ENCODE measurements around the gene SLC8B1. TPM values are rescaled to one million over a fixed set of nuclear protein-coding genes. Genes with fewer than 3 reads are reported as not detected.

SLC8B1 gene
- total RNA-seq, 1 experiment from 2014 or later = 15.7 TPM

- TF ChIP-seq, protein P1, sequence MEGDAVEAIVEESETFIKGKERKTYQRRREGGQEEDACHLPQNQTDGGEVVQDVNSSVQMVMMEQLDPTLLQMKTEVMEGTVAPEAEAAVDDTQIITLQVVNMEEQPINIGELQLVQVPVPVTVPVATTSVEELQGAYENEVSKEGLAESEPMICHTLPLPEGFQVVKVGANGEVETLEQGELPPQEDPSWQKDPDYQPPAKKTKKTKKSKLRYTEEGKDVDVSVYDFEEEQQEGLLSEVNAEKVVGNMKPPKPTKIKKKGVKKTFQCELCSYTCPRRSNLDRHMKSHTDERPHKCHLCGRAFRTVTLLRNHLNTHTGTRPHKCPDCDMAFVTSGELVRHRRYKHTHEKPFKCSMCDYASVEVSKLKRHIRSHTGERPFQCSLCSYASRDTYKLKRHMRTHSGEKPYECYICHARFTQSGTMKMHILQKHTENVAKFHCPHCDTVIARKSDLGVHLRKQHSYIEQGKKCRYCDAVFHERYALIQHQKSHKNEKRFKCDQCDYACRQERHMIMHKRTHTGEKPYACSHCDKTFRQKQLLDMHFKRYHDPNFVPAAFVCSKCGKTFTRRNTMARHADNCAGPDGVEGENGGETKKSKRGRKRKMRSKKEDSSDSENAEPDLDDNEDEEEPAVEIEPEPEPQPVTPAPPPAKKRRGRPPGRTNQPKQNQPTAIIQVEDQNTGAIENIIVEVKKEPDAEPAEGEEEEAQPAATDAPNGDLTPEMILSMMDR (IDR thresholded peaks at IDR 0.05; ENCODE audit: unreplicated experiment) = no peak
- no peaks in the 10 kb centered on the region for H3K9me3 Mint-ChIP-seq (ENCODE audit: unreplicated experiment)
- peaks cover 65% of the 10 kb centered on the region for H3K36me3 Mint-ChIP-seq (ENCODE audit: insufficient read depth, unreplicated experiment)
- BruUV-seq (replicated peaks) = no TSS peak
- ChIA-PET CTCF (no interaction called here), POLR2A (interaction anchor here (0.6 kb wide), 1 partner anchor 8 kb away, joined by 4 read pairs; no protein-coding TSS in a partner anchor)
- no peak overlapping the region for H3K27ac Mint-ChIP-seq (ENCODE audit: low read depth, unreplicated experiment)
- no peaks in the 10 kb centered on the region for H3K27me3 Mint-ChIP-seq (ENCODE audit: insufficient read depth, unreplicated experiment)
- intact Hi-C loops (cut with micrococcal nuclease) = no loop called here
- peaks cover 9% of the 10 kb centered on the region for H3K4me1 Mint-ChIP-seq (ENCODE audit: insufficient read depth, unreplicated experiment)
- H3K4me3 Mint-ChIP-seq (ENCODE audit: unreplicated experiment) = no peak overlapping the region
- no peak for DNase-seq (ENCODE audit: unreplicated experiment)
Observed at GRCh38 chr12:113262710-113263109, 72.2 kb downstream of the SLC8B1 start.

GRCh38 chr12:113261847-113262470 is 73.0 kb downstream of the SLC8B1 start:
- no peak overlapping the region for H3K27ac Mint-ChIP-seq (ENCODE audit: low read depth, unreplicated experiment)
- TF ChIP-seq, protein P1 (IDR thresholded peaks at IDR 0.05; ENCODE audit: unreplicated experiment) = no peak
- H3K4me3 Mint-ChIP-seq (ENCODE audit: unreplicated experiment) = no peak overlapping the region
- POLR2A ChIA-PET = interaction anchor here (0.6 kb wide), 1 partner anchor 8 kb away, joined by 4 read pairs; no protein-coding TSS in a partner anchor
- no peaks in the 10 kb centered on the region for H3K9me3 Mint-ChIP-seq (ENCODE audit: unreplicated experiment)
- H3K27me3 Mint-ChIP-seq (ENCODE audit: insufficient read depth, unreplicated experiment) = no peaks in the 10 kb centered on the region
- BruUV-seq (replicated peaks) = no TSS peak
- DNase-seq (ENCODE audit: unreplicated experiment) = no peak
- H3K4me1 Mint-ChIP-seq (ENCODE audit: insufficient read depth, unreplicated experiment) = peaks cover 9% of the 10 kb centered on the region
- CTCF ChIA-PET = interaction anchor here (0.6 kb wide), 1 partner anchor 20 kb away, joined by 3 read pairs; no protein-coding TSS in a partner anchor
- H3K36me3 Mint-ChIP-seq (ENCODE audit: insufficient read depth, unreplicated experiment) = peaks cover 58% of the 10 kb centered on the region
- intact Hi-C loops (cut with micrococcal nuclease) = no loop called here

DNA sequence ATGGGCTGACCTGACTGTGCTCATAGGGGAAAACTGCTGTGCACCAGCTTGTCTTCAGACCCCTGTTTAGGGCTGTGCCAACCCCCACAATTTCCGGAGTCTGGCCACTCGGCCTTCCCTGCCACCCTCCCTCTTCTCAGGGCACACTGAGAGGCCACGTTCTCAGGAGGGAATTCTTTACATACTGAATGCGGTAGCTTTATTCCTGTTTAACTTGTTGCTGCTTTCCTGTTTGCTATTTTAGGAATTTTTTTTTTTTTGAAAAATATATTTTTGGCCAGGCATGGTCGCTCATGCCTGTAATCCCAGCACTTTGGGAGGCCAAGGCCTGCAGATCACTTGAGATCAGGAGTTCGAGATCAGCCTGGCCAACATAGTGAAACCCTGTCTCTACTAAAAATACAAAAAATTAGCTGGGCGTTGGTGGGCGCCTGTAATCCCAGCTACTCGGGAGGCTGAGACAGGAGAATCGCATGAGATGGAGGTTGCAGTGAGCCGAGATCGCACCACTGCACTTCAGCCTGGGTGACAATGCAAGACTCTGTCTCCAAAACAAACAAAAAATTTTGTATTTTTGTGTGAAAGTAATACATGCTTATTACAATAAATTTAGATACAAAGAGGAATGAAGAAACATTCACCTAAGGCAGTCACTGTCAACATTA is 74.1 kb downstream of the SLC8B1 start:
- no peaks in the 10 kb centered on the region for H3K27me3 Mint-ChIP-seq (ENCODE audit: insufficient read depth, unreplicated experiment)
- peaks cover 51% of the 10 kb centered on the region for H3K36me3 Mint-ChIP-seq (ENCODE audit: insufficient read depth, unreplicated experiment)
- no peaks in the 10 kb centered on the region for H3K9me3 Mint-ChIP-seq (ENCODE audit: unreplicated experiment)
- H3K27ac Mint-ChIP-seq (ENCODE audit: low read depth, unreplicated experiment) = no peak overlapping the region
- intact Hi-C loops (cut with micrococcal nuclease) = no loop called here
- TF ChIP-seq, protein P1 (IDR thresholded peaks at IDR 0.05; ENCODE audit: unreplicated experiment) = no peak
- BruUV-seq (replicated peaks) = no TSS peak
- ChIA-PET POLR2A (interaction anchor here (0.6 kb wide), 1 partner anchor 15 kb away, joined by 3 read pairs; no protein-coding TSS in a partner anchor), CTCF (interaction anchor here (0.6 kb wide), 1 partner anchor 99 kb away, joined by 3 read pairs; no protein-coding TSS in a partner anchor)
- peaks cover 9% of the 10 kb centered on the region for H3K4me1 Mint-ChIP-seq (ENCODE audit: insufficient read depth, unreplicated experiment)
- DNase-seq (ENCODE audit: unreplicated experiment) = no peak
- no peak overlapping the region for H3K4me3 Mint-ChIP-seq (ENCODE audit: unreplicated experiment)

- H3K27ac Mint-ChIP-seq (ENCODE audit: low read depth, unreplicated experiment) = peak overlapping the region; percentile 40
Observed at GRCh38 chr12:113260127-113260526, 74.8 kb downstream of the SLC8B1 start.

More at GRCh38 chr12:113260127-113260526, 74.8 kb downstream of the SLC8B1 start:
- H3K9me3 Mint-ChIP-seq (ENCODE audit: unreplicated experiment) = no peaks in the 10 kb centered on the region
- intact Hi-C loops (cut with micrococcal nuclease) = no loop called here
- DNase-seq (ENCODE audit: unreplicated experiment) = no peak
- TF ChIP-seq, protein P1 (IDR thresholded peaks at IDR 0.05; ENCODE audit: unreplicated experiment) = no peak
- ChIA-PET CTCF (interaction anchor here (0.6 to 1.2 kb wide), 2 partner anchors 9 to 99 kb away, joined by 3 read pairs; no protein-coding TSS in a partner anchor), POLR2A (interaction anchor here (1.6 kb wide), 1 partner anchor 15 kb away, joined by 3 read pairs; no protein-coding TSS in a partner anchor)
- H3K27me3 Mint-ChIP-seq (ENCODE audit: insufficient read depth, unreplicated experiment) = no peaks in the 10 kb centered on the region
- no TSS peak for BruUV-seq (replicated peaks)
- peaks cover 9% of the 10 kb centered on the region for H3K4me1 Mint-ChIP-seq (ENCODE audit: insufficient read depth, unreplicated experiment)
- peaks cover 47% of the 10 kb centered on the region for H3K36me3 Mint-ChIP-seq (ENCODE audit: insufficient read depth, unreplicated experiment)
- H3K4me3 Mint-ChIP-seq (ENCODE audit: unreplicated experiment) = no peak overlapping the region
